NCI-H1694 (cell line): ENCODE results near the gene STK38L.

Source experiments
- DNase-seq: peaks from one replicate; lab custom pipeline; 2025; lab: John Stamatoyannopoulos, UW

Gene STK38L

GRCh38 chr12:27277846-27278260, 33.8 kb downstream of the STK38L start:
- no peak for DNase-seq

GRCh38 chr12:27279826-27280225, 35.7 kb downstream of the STK38L start:
- DNase-seq: no peak

- no peak for DNase-seq
These were observed 36.3 kb downstream of the STK38L start for GRCh38 chr12:27280412-27280811.

GRCh38 chr12:27282754-27283153, 38.7 kb downstream of the STK38L start:
- no peak for DNase-seq

GRCh38 chr12:27284021-27284420, 39.9 kb downstream of the STK38L start:
- DNase-seq: no peak

GRCh38 chr12:27284751-27285150, 40.7 kb downstream of the STK38L start:
- DNase-seq: no peak

- DNase-seq: no peak
These were observed 41.3 kb downstream of the STK38L start for GRCh38 chr12:27285403-27285802.

GRCh38 chr12:27289414-27289813, 45.3 kb downstream of the STK38L start:
- DNase-seq: no peak

GRCh38 chr12:27290501-27291168, 46.5 kb downstream of the STK38L start:
- DNase-seq: no peak

GRCh38 chr12:27291862-27292261, 47.8 kb downstream of the STK38L start:
- no peak for DNase-seq

GRCh38 chr12:27292718-27293117, 48.6 kb downstream of the STK38L start:
- DNase-seq: no peak

- DNase-seq: no peak
These were observed 49.4 kb downstream of the STK38L start for GRCh38 chr12:27293463-27293862.

GRCh38 chr12:27296674-27297073, 52.6 kb downstream of the STK38L start:
- DNase-seq: no peak

- DNase-seq: no peak
These were observed 53.5 kb downstream of the STK38L start for GRCh38 chr12:27297566-27297965.

GRCh38 chr12:27299102-27299501, 55.0 kb downstream of the STK38L start:
- no peak for DNase-seq

- no peak for DNase-seq
These were observed 56.1 kb downstream of the STK38L start for GRCh38 chr12:27300226-27300625.

GRCh38 chr12:27303139-27304111, 59.3 kb downstream of the STK38L start:
- no peak for DNase-seq

- DNase-seq: no peak
These were observed 60.8 kb downstream of the STK38L start for GRCh38 chr12:27304856-27305255.

GRCh38 chr12:27305673-27306456, 61.8 kb downstream of the STK38L start:
- peak; percentile 4 for DNase-seq

- DNase-seq: no peak
These were observed 65.4 kb downstream of the STK38L start for GRCh38 chr12:27309293-27309994.

- DNase-seq: no peak
These were observed 65.9 kb downstream of the STK38L start for GRCh38 chr12:27309995-27310315.

- no peak for DNase-seq
These were observed 72.9 kb downstream of the STK38L start for GRCh38 chr12:27316947-27317346.
